HUES48 (cell line): Measurements from ENCODE around the gene CYB561A3.

ENCODE experiments used
- H3K27ac ChIP-seq: one replicate; pipeline ENCODE4 v1.7.0; 2013; ENCODE audit warnings: low read depth, low read length, inconsistent platforms
- H3K27me3 ChIP-seq: 2 replicates; pipeline ENCODE4 v1.6.1; 2013; ENCODE audit warnings: mild to moderate bottlenecking, low read length; ENCODE audit not compliant: control insufficient read depth, insufficient read depth
- H3K36me3 ChIP-seq: 2 replicates; pipeline ENCODE4 v1.6.1; 2013; ENCODE audit warnings: low read length; ENCODE audit not compliant: control insufficient read depth, insufficient read depth
- H3K4me1 ChIP-seq: 2 replicates; pipeline ENCODE4 v1.6.1; 2013; ENCODE audit warnings: mild to moderate bottlenecking, low read length; ENCODE audit not compliant: control insufficient read depth, insufficient read depth
- H3K4me3 ChIP-seq: 2 replicates; pipeline ENCODE4 v1.5.1; 2013; ENCODE audit warnings: mild to moderate bottlenecking, low read depth, low read length
- H3K9ac ChIP-seq: 2 replicates; pipeline ENCODE4 v1.6.1; 2013; ENCODE audit warnings: mild to moderate bottlenecking, low read depth, low read length, moderate library complexity
- H3K9me3 ChIP-seq: 2 replicates; pipeline ENCODE4 v1.6.1; 2013; ENCODE audit warnings: low read length; ENCODE audit not compliant: control insufficient read depth, insufficient read depth

Gene CYB561A3

GRCh38 chr11:61361741-61362541, at the start of gene CYB561A3, which contains the start of gene TMEM138:
Gene CYB561A3 (minus strand): TSS chr11:61361882. CDS start chr11:61356713, 5,169 bp downstream.
Gene TMEM138 (plus strand): TSS chr11:61362374. CDS start chr11:61364391, 2,017 bp downstream.
- Histone ChIP-seq H3K4me1 (no peaks in the 10 kb centered on the region), H3K27me3 (no peaks in the 10 kb centered on the region), H3K4me3 (peak within 1 kb of the TSS; percentile 99), H3K9ac (peak within 1 kb of the TSS; percentile 99), H3K27ac (peak within 1 kb of the TSS; percentile 100), H3K36me3 (peaks cover 29% of the 10 kb centered on the region), H3K9me3 (no peaks in the 10 kb centered on the region)

GRCh38 chr11:61406991-61407728, 45.5 kb upstream of the CYB561A3 start:
- Histone ChIP-seq H3K27me3 (no peaks in the 10 kb centered on the region), H3K4me3 (no peak overlapping the region), H3K9ac (no peak overlapping the region), H3K4me1 (no peaks in the 10 kb centered on the region), H3K36me3 (peaks cover 94% of the 10 kb centered on the region), H3K27ac (no peak overlapping the region), H3K9me3 (no peaks in the 10 kb centered on the region)

GRCh38 chr11:61406067-61406466, 44.4 kb upstream of the CYB561A3 start:
- no peak overlapping the region for H3K4me3 ChIP-seq
- no peaks in the 10 kb centered on the region for H3K27me3 ChIP-seq
- H3K4me1 ChIP-seq = no peaks in the 10 kb centered on the region
- peaks cover 85% of the 10 kb centered on the region for H3K36me3 ChIP-seq
- H3K9ac ChIP-seq = no peak overlapping the region
- no peaks in the 10 kb centered on the region for H3K9me3 ChIP-seq
- H3K27ac ChIP-seq = no peak overlapping the region

- H3K4me1 ChIP-seq = no peaks in the 10 kb centered on the region
- no peak overlapping the region for H3K27ac ChIP-seq
- no peaks in the 10 kb centered on the region for H3K27me3 ChIP-seq
- no peak overlapping the region for H3K9ac ChIP-seq
- H3K36me3 ChIP-seq = peaks cover 77% of the 10 kb centered on the region
- no peaks in the 10 kb centered on the region for H3K9me3 ChIP-seq
- H3K4me3 ChIP-seq = no peak overlapping the region
Measured at GRCh38 chr11:61404641-61405040, 43.0 kb upstream of the CYB561A3 start.

GRCh38 chr11:61404103-61404502, 42.4 kb upstream of the CYB561A3 start:
- Histone ChIP-seq H3K27ac (no peak overlapping the region), H3K9me3 (no peaks in the 10 kb centered on the region), H3K9ac (no peak overlapping the region), H3K36me3 (peaks cover 72% of the 10 kb centered on the region), H3K4me1 (no peaks in the 10 kb centered on the region), H3K4me3 (no peak overlapping the region), H3K27me3 (no peaks in the 10 kb centered on the region)

GRCh38 chr11:61403658-61404057, 42.0 kb upstream of the CYB561A3 start:
- no peak overlapping the region for H3K4me3 ChIP-seq
- H3K27ac ChIP-seq = no peak overlapping the region
- H3K9ac ChIP-seq = no peak overlapping the region
- peaks cover 72% of the 10 kb centered on the region for H3K36me3 ChIP-seq
- no peaks in the 10 kb centered on the region for H3K9me3 ChIP-seq
- no peaks in the 10 kb centered on the region for H3K4me1 ChIP-seq
- H3K27me3 ChIP-seq = no peaks in the 10 kb centered on the region

GRCh38 chr11:61401573-61401972, 39.9 kb upstream of the CYB561A3 start:
- Histone ChIP-seq H3K9ac (no peak overlapping the region), H3K4me1 (no peaks in the 10 kb centered on the region), H3K4me3 (no peak overlapping the region), H3K9me3 (no peaks in the 10 kb centered on the region), H3K36me3 (peaks cover 66% of the 10 kb centered on the region), H3K27ac (no peak overlapping the region), H3K27me3 (no peaks in the 10 kb centered on the region)

- Histone ChIP-seq H3K9me3 (no peaks in the 10 kb centered on the region), H3K27ac (peak overlapping the region; percentile 14), H3K4me1 (no peaks in the 10 kb centered on the region), H3K9ac (no peak overlapping the region), H3K4me3 (no peak overlapping the region), H3K27me3 (no peaks in the 10 kb centered on the region), H3K36me3 (peaks cover 62% of the 10 kb centered on the region)
Measured at GRCh38 chr11:61401173-61401572, 39.5 kb upstream of the CYB561A3 start.

- peaks cover 25% of the 10 kb centered on the region for H3K36me3 ChIP-seq
- no peaks in the 10 kb centered on the region; the same call in 1 of the 2 replicates for H3K4me1 ChIP-seq
- peak overlapping the region; percentile 68 for H3K27ac ChIP-seq
- peak overlapping the region; percentile 72; the same call in 1 of the 2 replicates for H3K9ac ChIP-seq
- H3K4me3 ChIP-seq = peak overlapping the region; percentile 92
- no peaks in the 10 kb centered on the region for H3K27me3 ChIP-seq
- no peaks in the 10 kb centered on the region for H3K9me3 ChIP-seq
Measured at GRCh38 chr11:61392981-61393595, 31.4 kb upstream of the CYB561A3 start.

GRCh38 chr11:61390161-61390560, 28.5 kb upstream of the CYB561A3 start:
- Histone ChIP-seq H3K27me3 (no peaks in the 10 kb centered on the region), H3K9me3 (no peaks in the 10 kb centered on the region), H3K4me1 (no peaks in the 10 kb centered on the region; the same call in 1 of the 2 replicates), H3K27ac (no peak overlapping the region), H3K36me3 (peaks cover 10% of the 10 kb centered on the region), H3K4me3 (no peak overlapping the region), H3K9ac (no peak overlapping the region)
